ENCODE measurements around the gene RRM2.

Gene RRM2

GRCh38 chr2:10122500-10123280 is at the start of gene RRM2:
TSS of gene RRM2 (plus strand) at chr2:10122739. CDS start at chr2:10122799, 60 bp downstream.
- peak; percentile 82 to 97 (median 93) for DNase-seq
- intact Hi-C loops (cut with DNase I): loop anchor here (5.0 to 10.0 kb wide), 2 partner anchors 182 to 545 kb away; partner anchors contain the start of gene HPCAL1

DNA sequence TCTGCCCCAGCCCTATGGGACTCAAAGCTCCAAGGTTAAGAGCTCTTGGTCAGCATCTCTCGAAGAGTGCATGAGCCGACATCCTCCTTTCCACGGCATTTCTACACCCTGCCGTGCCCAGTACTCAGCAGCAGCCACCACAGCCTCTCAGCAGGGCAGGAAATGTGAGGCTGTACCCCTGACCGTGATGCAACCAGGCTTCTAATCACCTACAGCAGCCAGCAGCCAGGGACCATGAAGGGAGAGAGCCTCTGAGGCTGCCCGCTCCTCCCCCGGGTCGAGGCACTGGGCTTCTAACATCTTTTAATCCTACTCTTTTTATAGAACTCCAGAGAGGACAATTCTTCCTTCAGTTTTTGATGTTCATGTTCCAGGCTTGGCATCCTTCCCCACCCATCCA is 48.8 kb upstream of the RRM2 start:
- intact Hi-C loops (cut with DNase I): loop anchor here (5.0 kb wide), 1 partner anchor 364 kb away; no protein-coding TSS in a partner anchor
- no peak for DNase-seq

- intact Hi-C loops (cut with DNase I): no loop called here
- no peak for DNase-seq
Observed at GRCh38 chr2:10075101-10075500, 47.4 kb upstream of the RRM2 start.

DNA sequence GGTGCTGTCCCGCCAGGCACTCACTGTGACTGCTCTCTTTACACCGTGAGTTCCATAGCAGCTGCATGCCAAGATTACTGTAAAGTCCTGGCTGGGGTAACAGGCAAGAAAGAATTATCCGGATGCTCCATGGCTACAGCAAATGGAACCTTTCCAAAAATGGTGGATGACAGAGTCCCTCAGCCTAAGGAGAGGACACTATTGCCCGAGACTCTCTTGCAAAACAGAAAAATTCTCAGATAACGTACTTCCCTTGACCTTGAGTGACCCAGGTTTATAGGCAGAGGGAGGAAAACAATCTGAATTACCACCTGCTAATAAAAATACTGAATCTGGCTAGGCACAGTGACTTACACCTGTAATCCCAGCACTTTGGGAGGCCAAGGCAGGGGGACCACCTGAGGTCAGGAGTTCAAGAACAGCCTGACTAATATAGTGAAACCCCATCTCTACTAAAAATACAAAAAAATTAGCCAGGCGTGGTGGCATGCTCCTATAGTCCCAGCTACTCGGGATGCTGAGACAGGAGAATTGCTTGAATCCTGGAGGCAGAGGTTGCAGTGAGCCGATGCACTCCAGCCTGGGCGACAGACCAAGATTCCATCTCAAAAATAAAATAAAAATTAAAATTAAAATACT is 46.8 kb upstream of the RRM2 start:
- DNase-seq: no peak
- intact Hi-C loops (cut with DNase I): no loop called here

GRCh38 chr2:10076511-10076910 is 46.0 kb upstream of the RRM2 start:
- no peak for DNase-seq
- intact Hi-C loops (cut with DNase I): no loop called here

GRCh38 chr2:10076988-10077527 is 45.5 kb upstream of the RRM2 start:
- no peak for DNase-seq
- intact Hi-C loops (cut with DNase I): no loop called here

- no peak for DNase-seq
- intact Hi-C loops (cut with DNase I): no loop called here
Observed at GRCh38 chr2:10078001-10078400, 44.5 kb upstream of the RRM2 start.

DNA sequence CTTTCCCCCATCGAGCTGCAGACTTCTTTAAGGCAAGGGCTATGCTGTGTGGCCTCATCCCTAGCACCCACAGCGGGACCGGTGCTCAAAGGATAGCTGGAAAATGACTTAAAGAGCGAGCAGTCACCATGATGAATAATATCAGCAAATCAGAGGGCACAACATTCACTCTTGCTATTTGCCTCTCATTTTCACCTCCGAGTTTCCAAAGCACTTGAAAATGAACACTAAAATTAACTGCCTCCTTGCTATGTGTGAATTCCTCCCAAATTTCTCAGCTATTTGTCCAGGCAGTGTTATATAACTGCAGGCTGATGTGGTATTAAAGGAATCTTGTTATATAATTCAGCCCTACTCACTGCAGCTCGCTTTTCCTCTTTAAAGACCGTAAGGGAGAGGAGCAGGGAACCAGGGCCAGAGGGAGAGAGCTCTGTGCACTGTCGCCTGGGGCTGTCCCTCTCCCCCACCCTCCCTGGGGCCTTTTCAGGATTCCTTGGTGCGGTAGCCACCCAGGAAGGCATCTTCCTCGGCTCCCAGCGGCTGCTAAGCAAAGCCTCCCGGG is 43.8 kb upstream of the RRM2 start:
- DNase-seq: peak in 3 of 42 donors; percentile 18 to 24 (median 20)
- intact Hi-C loops (cut with DNase I): no loop called here

DNA sequence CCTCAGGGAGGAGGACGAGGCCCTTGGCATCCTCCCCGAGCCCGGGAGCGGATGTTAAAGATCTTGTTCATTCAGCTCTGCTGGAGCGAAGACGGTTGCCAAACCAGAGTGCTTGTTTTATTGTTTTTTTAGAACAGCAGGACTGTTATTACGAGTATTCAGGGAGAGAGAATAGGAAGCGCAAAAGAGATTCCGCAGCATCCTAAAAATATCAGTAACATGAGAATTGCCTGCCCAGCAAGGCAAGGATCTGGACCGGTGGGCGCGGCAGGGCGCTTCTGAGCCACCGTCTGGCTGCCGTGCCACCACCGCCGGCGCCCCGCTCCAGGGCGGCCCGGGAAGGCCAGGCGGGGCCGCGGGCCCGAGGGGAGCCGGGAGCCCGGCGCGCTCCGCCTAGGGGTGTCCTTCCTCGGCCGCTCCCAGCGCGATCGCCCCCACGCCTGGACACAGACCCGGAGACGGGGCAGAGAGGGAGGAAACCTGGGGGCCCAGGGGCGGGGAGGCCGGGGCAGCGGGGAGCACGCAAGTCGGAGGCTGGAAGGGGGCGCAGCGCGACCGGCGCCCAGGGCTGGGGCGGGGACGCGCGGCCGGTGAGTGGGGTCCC is 43.2 kb upstream of the RRM2 start:
- intact Hi-C loops (cut with DNase I): no loop called here
- peak in 19 of 42 donors; percentile 12 to 56 (median 25) for DNase-seq

GRCh38 chr2:10079870-10080535 is 42.5 kb upstream of the RRM2 start, which contains the start of gene CYS1:
TSS of gene CYS1 (minus strand) at chr2:10080411. CDS start at chr2:10080223, 188 bp downstream.
- DNase-seq: peak in 1 of 42 donors; percentile 11
- intact Hi-C loops (cut with DNase I): no loop called here

GRCh38 chr2:10080536-10081304 is 41.8 kb upstream of the RRM2 start:
- peak in 2 of 42 donors; percentile 15 to 20 for DNase-seq

GRCh38 chr2:10083046-10083445 is 39.5 kb upstream of the RRM2 start:
- intact Hi-C loops (cut with DNase I): no loop called here
- no peak for DNase-seq

More at GRCh38 chr2:10080536-10081304, 41.8 kb upstream of the RRM2 start:
- intact Hi-C loops (cut with DNase I): no loop called here

- intact Hi-C loops (cut with DNase I): no loop called here
Observed at GRCh38 chr2:10083692-10084211, 38.8 kb upstream of the RRM2 start.

GRCh38 chr2:10084223-10084865 is 38.2 kb upstream of the RRM2 start:
- DNase-seq: no peak
- intact Hi-C loops (cut with DNase I): no loop called here

More at GRCh38 chr2:10083692-10084211, 38.8 kb upstream of the RRM2 start:
- no peak for DNase-seq

DNA sequence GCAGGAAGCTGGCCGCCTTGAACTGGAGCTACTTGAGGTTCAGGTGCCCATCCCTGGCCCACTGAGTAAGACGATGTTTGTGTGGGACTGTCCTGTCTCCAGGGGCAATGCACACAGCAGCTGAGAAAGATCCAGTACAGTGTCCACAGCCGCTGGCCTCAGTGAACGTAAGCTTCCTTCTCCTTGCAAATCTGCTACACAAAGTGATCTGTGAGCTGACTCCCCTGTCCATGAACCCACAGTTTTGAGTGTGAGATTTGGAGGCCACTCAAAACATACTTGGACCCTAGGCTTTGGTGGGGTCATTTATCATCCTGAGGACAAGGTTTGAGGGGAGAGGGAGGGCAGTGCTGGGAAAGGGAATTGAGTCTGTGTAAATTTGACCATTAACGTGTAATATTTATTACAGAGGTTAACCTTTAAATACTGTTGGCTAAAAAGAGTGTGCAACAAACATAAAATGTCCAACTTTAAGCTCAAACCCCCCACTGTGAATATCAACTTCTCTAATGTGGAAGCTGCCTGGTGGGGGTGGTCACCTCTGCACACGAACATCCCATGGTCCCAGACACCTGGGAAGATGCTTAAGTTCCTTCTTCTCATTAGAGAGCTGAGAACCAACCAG is 37.4 kb upstream of the RRM2 start:
- intact Hi-C loops (cut with DNase I): no loop called here
- DNase-seq: no peak

GRCh38 chr2:10085668-10086059 is 36.9 kb upstream of the RRM2 start:
- no peak for DNase-seq
- intact Hi-C loops (cut with DNase I): no loop called here

GRCh38 chr2:10086950-10087349 is 35.6 kb upstream of the RRM2 start:
- DNase-seq: no peak
- intact Hi-C loops (cut with DNase I): no loop called here
